ENCODE results near the gene ABCA13. TPM values are rescaled to one million over a fixed set of nuclear protein-coding genes. Genes with fewer than 3 reads are reported as not detected.

Gene ABCA13
- total RNA-seq, 2 donors from 2014 or later, result not detected

GRCh38 chr7:48667407-48667806, 496.1 kb downstream of the ABCA13 start:
- peaks cover 14% of the 10 kb centered on the region for H3K9me3 Mint-ChIP-seq
- no peak overlapping the region for H3K4me3 Mint-ChIP-seq
- H3K4me1 Mint-ChIP-seq, result no peaks in the 10 kb centered on the region
- H3K27ac Mint-ChIP-seq, result no peak overlapping the region
- ATAC-seq (replicated peaks), result no peak
- no peaks in the 10 kb centered on the region for H3K36me3 Mint-ChIP-seq (ENCODE audit: low read depth)
- H3K27me3 Mint-ChIP-seq, result no peaks in the 10 kb centered on the region

- Mint-ChIP-seq H3K27me3 (no peaks in the 10 kb centered on the region), H3K27ac (no peak overlapping the region), H3K4me3 (no peak overlapping the region), H3K4me1 (no peaks in the 10 kb centered on the region), H3K36me3 (ENCODE audit: low read depth) (no peaks in the 10 kb centered on the region), H3K9me3 (peaks cover 15% of the 10 kb centered on the region)
- no peak for ATAC-seq (replicated peaks)
These were observed 500.4 kb downstream of the ABCA13 start for GRCh38 chr7:48671656-48672055.

- H3K4me3 Mint-ChIP-seq, result no peak overlapping the region
- H3K27ac Mint-ChIP-seq, result no peak overlapping the region
- ATAC-seq (replicated peaks), result no peak
- peaks cover 5% of the 10 kb centered on the region for H3K9me3 Mint-ChIP-seq
- no peaks in the 10 kb centered on the region for H3K36me3 Mint-ChIP-seq (ENCODE audit: low read depth)
- no peaks in the 10 kb centered on the region for H3K4me1 Mint-ChIP-seq
- no peaks in the 10 kb centered on the region for H3K27me3 Mint-ChIP-seq
These were observed 509.7 kb downstream of the ABCA13 start for GRCh38 chr7:48681006-48681405.

- H3K4me3 Mint-ChIP-seq, result no peak overlapping the region
- H3K9me3 Mint-ChIP-seq, result peaks cover 4% of the 10 kb centered on the region
- ATAC-seq (replicated peaks), result no peak
- H3K36me3 Mint-ChIP-seq (ENCODE audit: low read depth), result no peaks in the 10 kb centered on the region
- H3K27me3 Mint-ChIP-seq, result no peaks in the 10 kb centered on the region
- no peak overlapping the region for H3K27ac Mint-ChIP-seq
- no peaks in the 10 kb centered on the region for H3K4me1 Mint-ChIP-seq
These were observed 520.5 kb downstream of the ABCA13 start for GRCh38 chr7:48691788-48692187.

Other genes starting within 250 kb of the ABCA13 start
- gene PKD1L1, start 223.0 kb upstream of the ABCA13 start, total RNA-seq, result under 1 TPM; 0.16 to 0.61 TPM
- gene HUS1, start 191.8 kb upstream of the ABCA13 start, total RNA-seq, result 10 to 100 TPM; 50.0 to 59.7 TPM
- gene SUN3, start 142.4 kb upstream of the ABCA13 start, total RNA-seq, result under 1 TPM in 1 of 2 donors, not detected in 1; 0.50 TPM
- gene C7orf57, start 135.9 kb upstream of the ABCA13 start, total RNA-seq, result under 1 TPM; 0.32 to 0.95 TPM
- 10 to 100 TPM; 69.1 to 83.9 TPM for gene UPP1, start 82.2 kb upstream of the ABCA13 start, total RNA-seq